HepG2 (cell line): ENCODE data around the gene FN1. TPM values are rescaled to one million over a fixed set of nuclear protein-coding genes. Genes with fewer than 3 reads are reported as not detected.
A peak's percentile ranks its signal among the peaks of the same experiment; 100 is the strongest.

Experiments used
- CAMTA2 ChIP-seq: sonication (generic); formaldehyde crosslinking; IDR thresholded peaks from 2 replicates; pipeline ENCODE4 v1.4.0; 2020; ENCODE audit warnings: mild to moderate bottlenecking, missing genetic modification reagents, borderline replicate concordance
- CHD2 ChIP-seq: IDR thresholded peaks from 2 replicates; pipeline ENCODE4 v1.6.1; 2011; ENCODE audit warnings: low read depth, low read length, improper control_type of control experiment
- DMTF1 ChIP-seq: sonication (generic); formaldehyde crosslinking; IDR thresholded peaks from 2 replicates; pipeline ENCODE4 v1.4.0; 2020; ENCODE audit warnings: mild to moderate bottlenecking, missing genetic modification reagents
- ELF3 ChIP-seq: IDR thresholded peaks from 2 replicates; pipeline ENCODE4 v1.6.1; 2016; ENCODE audit warnings: missing genetic modification reagents, missing compliant biosample characterization
- KDM3A ChIP-seq: IDR thresholded peaks from 2 replicates; pipeline ENCODE4 v1.6.1; 2018; ENCODE audit warnings: low read depth, missing compliant biosample characterization
- KLF13 ChIP-seq: sonication (generic); formaldehyde crosslinking; IDR thresholded peaks from 2 replicates; pipeline ENCODE4 v1.4.0; 2020; ENCODE audit warnings: mild to moderate bottlenecking, missing genetic modification reagents
- LRRFIP1 ChIP-seq: sonication (generic); formaldehyde crosslinking; conservative IDR thresholded peaks from 2 replicates; pipeline ENCODE4 v1.4.0; 2020; ENCODE audit warnings: missing genetic modification reagents
- MBD4 ChIP-seq: IDR thresholded peaks from 2 replicates; pipeline ENCODE4 v1.6.1; 2012; ENCODE audit warnings: low read length, inconsistent platforms, borderline replicate concordance
- NFAT5 ChIP-seq: sonication (generic); formaldehyde crosslinking; IDR thresholded peaks from 2 replicates; pipeline ENCODE4 v1.4.0; 2020; ENCODE audit warnings: missing genetic modification reagents
- NRL ChIP-seq: sonication (generic); formaldehyde crosslinking; IDR thresholded peaks from 2 replicates; pipeline ENCODE4 v1.5.0; 2020; ENCODE audit warnings: missing genetic modification reagents, mild to moderate bottlenecking, moderate library complexity, borderline replicate concordance
- RFXAP ChIP-seq: sonication (generic); formaldehyde crosslinking; IDR thresholded peaks from 2 replicates; pipeline ENCODE4 v1.4.0; 2020; ENCODE audit warnings: missing genetic modification reagents, borderline replicate concordance
- SRSF4 ChIP-seq: fragments of 200-400 bp; formaldehyde crosslinking; IDR thresholded peaks from one replicate; pipeline ENCODE4 v1.6.1; 2018; ENCODE audit warnings: mild to moderate bottlenecking, low read depth, low read length, moderate library complexity; ENCODE audit not compliant: poor library complexity, severe bottlenecking
- ZNF205 ChIP-seq: IDR thresholded peaks from 2 replicates; pipeline ENCODE4 v1.6.1; 2018; ENCODE audit warnings: missing biosample characterization, missing genetic modification reagents
- ZNF615 ChIP-seq: sonication (generic); formaldehyde crosslinking; IDR thresholded peaks from 2 replicates; pipeline ENCODE4 v1.5.0; 2020; ENCODE audit warnings: mild to moderate bottlenecking, missing genetic modification reagents, borderline replicate concordance
- ZUFSP ChIP-seq: sonication (generic); formaldehyde crosslinking; IDR thresholded peaks from 2 replicates; pipeline ENCODE4 v1.9.0; 2021; ENCODE audit warnings: missing genetic modification reagents, mild to moderate bottlenecking, borderline replicate concordance
- polyA plus RNA-seq, 8 experiments: library from polyadenylated mRNA; depleted of rRNA in 3 of 8; stranded (reverse) in 7 of 8; unstranded in 1 of 8; fragments of >200 nt; fragmentation: Illumina TruSeq in 4 of 8; extraction: Trizol in 4 of 8; gene quantifications; 2 replicates each; pipeline versions ENCODE4 v1.2.1 to v1.2.3, GENCODE V29; 2011 to 2016; ENCODE audit warnings: low read depth in 4 of 8, missing spikeins in 1 of 8, mixed read lengths in 1 of 8; ENCODE audit not compliant: insufficient read depth in 1 of 8
- total RNA-seq, 5 experiments: library from RNA; depleted of rRNA; stranded (reverse); fragments of >200 nt; fragmentation: Illumina TruSeq; extraction: Trizol; gene quantifications; 2 replicates each; pipeline ENCODE4 v1.2.3, GENCODE V29; 2016; ENCODE audit warnings: low read depth in 1 of 5

Gene FN1
- total and polyA plus RNA-seq, 2 of the 13 experiments (the other 11 are each of a cell fraction or from before 2014, with no cell fraction given) = 1,847 to 6,471 TPM

- TF ChIP-seq ZUFSP (no peak), KDM3A (CRISPR knock-in tag) (0 out of 2 replicates have a peak, but pooled peaks have one; percentile 54), NRL (CRISPR knock-in tag) (peak; percentile 96; the same call in 1 of the 2 replicates), RFXAP (CRISPR knock-in tag) (no peak), ELF3 (no peak), ZNF615 (peak; percentile 89; the same call in 1 of the 2 replicates), NFAT5 (CRISPR knock-in tag) (peak; percentile 25; the same call in 1 of the 2 replicates), KLF13 (CRISPR knock-in tag) (peak; percentile 93), SRSF4 (peak; percentile 93), LRRFIP1 (CRISPR knock-in tag) (no peak), DMTF1 (CRISPR knock-in tag) (0 out of 2 replicates have a peak, but pooled peaks have one; percentile 79), MBD4 (0 out of 2 replicates have a peak, but pooled peaks have one; percentile 60), ZNF205 (CRISPR knock-in tag) (peak; percentile 38; the same call in 1 of the 2 replicates), CHD2 (no peak), CAMTA2 (peak; percentile 70; the same call in 1 of the 2 replicates)
These were observed 493 bp downstream of the FN1 start (continued) for GRCh38 chr2:215435280-215435869.
